SW 1271 (cell line): ENCODE data around the gene SASH1.
"Not testable (repeated sequence)": the region's sequence is repeated elsewhere in the genome, so short reads cannot be mapped to it uniquely, and the experiment has no call there.

ENCODE experiments used
- DNase-seq, 2 experiments: peaks; one replicate each; lab custom pipeline; 2025; lab: John Stamatoyannopoulos, UW

The SASH1 gene

GRCh38 chr6:148550569-148550968 lies 207.9 kb downstream of the SASH1 start:
- no peak for DNase-seq

GRCh38 chr6:148551226-148551625 lies 208.6 kb downstream of the SASH1 start:
- no peak for DNase-seq

GRCh38 chr6:148556410-148556809 lies 213.8 kb downstream of the SASH1 start:
- no peak for DNase-seq

GRCh38 chr6:148557796-148558321 lies 215.2 kb downstream of the SASH1 start:
- no peak for DNase-seq

GRCh38 chr6:148559848-148560433 lies 217.3 kb downstream of the SASH1 start:
- DNase-seq: peak in 1 of 2 experiments; percentile 44

- no peak for DNase-seq
Measured at GRCh38 chr6:148561629-148562028, 219.0 kb downstream of the SASH1 start.

- no peak for DNase-seq
Measured at GRCh38 chr6:148563066-148563465, 220.4 kb downstream of the SASH1 start.

- DNase-seq: no peak
Measured at GRCh38 chr6:148564494-148565035, 221.9 kb downstream of the SASH1 start.

- DNase-seq: no peak
Measured at GRCh38 chr6:148565321-148565926, 222.8 kb downstream of the SASH1 start.

- peak in 1 of 2 experiments; percentile 43 for DNase-seq
Measured at GRCh38 chr6:148565930-148566663, 223.5 kb downstream of the SASH1 start.

GRCh38 chr6:148566664-148567350 lies 224.2 kb downstream of the SASH1 start:
- no peak for DNase-seq

- DNase-seq: no peak
Measured at GRCh38 chr6:148570456-148570855, 227.8 kb downstream of the SASH1 start.

GRCh38 chr6:148572676-148573335 lies 230.2 kb downstream of the SASH1 start:
- DNase-seq: no peak

- no peak for DNase-seq
Measured at GRCh38 chr6:148573922-148574321, 231.3 kb downstream of the SASH1 start.

- peak; percentile 39 to 67 for DNase-seq
Measured at GRCh38 chr6:148577687-148578488, 235.2 kb downstream of the SASH1 start.

GRCh38 chr6:148578489-148578814 lies 235.8 kb downstream of the SASH1 start:
- no peak for DNase-seq

- DNase-seq: no peak
Measured at GRCh38 chr6:148578837-148579565, 236.4 kb downstream of the SASH1 start.

GRCh38 chr6:148580442-148580841 lies 237.8 kb downstream of the SASH1 start:
- no peak for DNase-seq

GRCh38 chr6:148583631-148584030 lies 241.0 kb downstream of the SASH1 start:
- no peak for DNase-seq

GRCh38 chr6:148585641-148586040 lies 243.0 kb downstream of the SASH1 start:
- DNase-seq: not testable (repeated sequence)
